ENCODE measurements around the gene LRRC8D. TPM values are rescaled to one million over a fixed set of nuclear protein-coding genes. Genes with fewer than 3 reads are reported as not detected.

LRRC8D gene
- total RNA-seq, 4 donors from 2014 or later, result 4.7 to 8.5 (median 6.5) TPM

- Histone ChIP-seq H3K27ac (peak overlapping the region in 1 of 4 donors; percentile 5), H3K9me3 (no peaks in the 10 kb centered on the region), H3K27me3 (no peaks in the 10 kb centered on the region), H3K4me3 (no peak overlapping the region), H3K4me1 (peaks cover 5 to 17% (median 11%) of the 10 kb centered on the region in 3 donors), H3K36me3 (no peaks in the 10 kb centered on the region)
- WGBS, 2 donors (ENCODE audit: low coverage in 1 of 2), result 42 to 90% methylated on average over 1 of the region's 1 CpG
- TF ChIP-seq EP300 (IDR thresholded peaks at IDR 0.05), result no peak
- no peak for TF ChIP-seq POLR2AphosphoS5 (IDR thresholded peaks at IDR 0.05)
- TF ChIP-seq, protein P1, sequence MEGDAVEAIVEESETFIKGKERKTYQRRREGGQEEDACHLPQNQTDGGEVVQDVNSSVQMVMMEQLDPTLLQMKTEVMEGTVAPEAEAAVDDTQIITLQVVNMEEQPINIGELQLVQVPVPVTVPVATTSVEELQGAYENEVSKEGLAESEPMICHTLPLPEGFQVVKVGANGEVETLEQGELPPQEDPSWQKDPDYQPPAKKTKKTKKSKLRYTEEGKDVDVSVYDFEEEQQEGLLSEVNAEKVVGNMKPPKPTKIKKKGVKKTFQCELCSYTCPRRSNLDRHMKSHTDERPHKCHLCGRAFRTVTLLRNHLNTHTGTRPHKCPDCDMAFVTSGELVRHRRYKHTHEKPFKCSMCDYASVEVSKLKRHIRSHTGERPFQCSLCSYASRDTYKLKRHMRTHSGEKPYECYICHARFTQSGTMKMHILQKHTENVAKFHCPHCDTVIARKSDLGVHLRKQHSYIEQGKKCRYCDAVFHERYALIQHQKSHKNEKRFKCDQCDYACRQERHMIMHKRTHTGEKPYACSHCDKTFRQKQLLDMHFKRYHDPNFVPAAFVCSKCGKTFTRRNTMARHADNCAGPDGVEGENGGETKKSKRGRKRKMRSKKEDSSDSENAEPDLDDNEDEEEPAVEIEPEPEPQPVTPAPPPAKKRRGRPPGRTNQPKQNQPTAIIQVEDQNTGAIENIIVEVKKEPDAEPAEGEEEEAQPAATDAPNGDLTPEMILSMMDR (IDR thresholded peaks at IDR 0.05), result no peak
- no peak for TF ChIP-seq POLR2A (IDR thresholded peaks at IDR 0.05)
- ATAC-seq, result no peak
These were observed 82.7 kb downstream of the LRRC8D start for GRCh38 chr1:89903550-89903949.

- H3K4me1 ChIP-seq, result peaks cover 5 to 17% (median 11%) of the 10 kb centered on the region in 3 donors
- TF ChIP-seq POLR2A (IDR thresholded peaks at IDR 0.05) (no peak), POLR2AphosphoS5 (IDR thresholded peaks at IDR 0.05) (no peak), EP300 (IDR thresholded peaks at IDR 0.05) (no peak)
- TF ChIP-seq, protein P1 (IDR thresholded peaks at IDR 0.05), result no peak
- H3K27ac ChIP-seq, result peak overlapping the region in 1 of 4 donors; percentile 5
- 73 to 78% methylated on average over 6 of the region's 6 CpGs for WGBS, 2 donors (ENCODE audit: low coverage in 1 of 2)
- H3K4me3 ChIP-seq, result no peak overlapping the region
- no peaks in the 10 kb centered on the region for H3K36me3 ChIP-seq
- ATAC-seq, result no peak
- no peaks in the 10 kb centered on the region for H3K27me3 ChIP-seq
- H3K9me3 ChIP-seq, result no peaks in the 10 kb centered on the region
These were observed 83.6 kb downstream of the LRRC8D start for GRCh38 chr1:89904219-89904980.

DNA sequence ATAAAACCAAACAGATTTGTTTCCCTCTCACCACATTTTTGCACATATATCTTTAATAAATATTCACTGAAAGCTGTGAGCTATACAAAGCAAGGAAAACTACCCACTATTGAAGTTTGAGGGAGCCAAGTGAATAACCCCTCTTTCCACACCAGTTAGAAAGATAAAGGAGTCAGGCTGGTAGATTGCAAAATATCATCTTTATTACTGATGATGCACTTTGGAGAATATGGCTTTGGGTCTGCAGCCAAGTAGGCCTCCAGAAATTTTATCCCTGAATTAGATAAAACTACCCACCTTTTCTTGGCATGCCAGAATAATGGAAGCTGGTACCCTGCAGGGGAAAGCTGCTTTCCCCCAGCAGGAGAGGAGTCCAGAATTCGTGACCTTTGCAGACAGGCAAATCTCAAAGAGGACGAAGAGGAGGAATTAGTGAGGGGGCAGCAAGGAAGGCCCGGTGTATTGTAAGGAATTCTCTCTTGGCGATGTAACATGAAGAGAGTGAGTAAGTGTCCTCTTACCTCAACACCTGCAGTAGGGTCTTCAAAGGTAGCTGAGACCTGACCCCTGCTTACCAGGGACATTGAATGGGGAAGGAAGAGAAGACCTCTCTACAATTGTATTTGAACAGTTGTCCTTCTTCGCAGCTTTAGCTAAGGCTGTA lies 84.7 kb downstream of the LRRC8D start:
- peaks cover 5 to 17% (median 11%) of the 10 kb centered on the region in 3 donors for H3K4me1 ChIP-seq
- no peaks in the 10 kb centered on the region for H3K9me3 ChIP-seq
- 90 to 95% methylated on average over 5 of the region's 5 CpGs for WGBS, 2 donors (ENCODE audit: low coverage in 1 of 2)
- TF ChIP-seq POLR2A (IDR thresholded peaks at IDR 0.05) (no peak), POLR2AphosphoS5 (IDR thresholded peaks at IDR 0.05) (no peak), EP300 (IDR thresholded peaks at IDR 0.05) (no peak)
- TF ChIP-seq, protein P1 (IDR thresholded peaks at IDR 0.05), result no peak
- H3K27me3 ChIP-seq, result no peaks in the 10 kb centered on the region
- H3K27ac ChIP-seq, result no peak overlapping the region
- H3K36me3 ChIP-seq, result no peaks in the 10 kb centered on the region
- ATAC-seq, result no peak
- H3K4me3 ChIP-seq, result no peak overlapping the region

DNA sequence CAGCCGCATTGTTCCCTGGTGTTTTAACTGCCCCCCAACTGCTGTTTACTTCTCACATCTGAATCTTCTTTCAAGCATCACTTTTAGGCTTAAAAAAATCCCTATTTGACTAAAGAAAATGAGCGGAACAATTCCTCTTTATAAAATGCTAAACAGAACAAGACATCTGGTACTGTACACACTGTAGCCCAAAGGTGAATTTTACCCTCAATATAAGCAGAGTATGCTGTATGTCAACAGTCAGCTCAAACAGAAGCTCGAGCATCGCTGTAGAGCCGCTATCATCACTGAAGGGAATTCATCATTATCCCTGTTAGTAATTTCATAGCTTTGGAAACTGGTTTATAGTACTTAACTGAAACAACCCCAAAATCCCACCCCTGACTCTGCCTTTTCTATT lies 85.3 kb downstream of the LRRC8D start:
- no peaks in the 10 kb centered on the region for H3K9me3 ChIP-seq
- TF ChIP-seq EP300 (IDR thresholded peaks at IDR 0.05) (no peak), POLR2A (IDR thresholded peaks at IDR 0.05) (no peak), POLR2AphosphoS5 (IDR thresholded peaks at IDR 0.05) (no peak)
- H3K27ac ChIP-seq, result peak overlapping the region in 3 of 4 donors; percentile 1 to 33 (median 12)
- H3K27me3 ChIP-seq, result no peaks in the 10 kb centered on the region
- H3K36me3 ChIP-seq, result no peaks in the 10 kb centered on the region
- WGBS, 2 donors (ENCODE audit: low coverage in 1 of 2), result 78 to 95% methylated on average over 4 of the region's 5 CpGs
- H3K4me3 ChIP-seq, result no peak overlapping the region
- ATAC-seq, result no peak
- peaks cover 5 to 20% (median 11%) of the 10 kb centered on the region in 3 donors for H3K4me1 ChIP-seq

DNA sequence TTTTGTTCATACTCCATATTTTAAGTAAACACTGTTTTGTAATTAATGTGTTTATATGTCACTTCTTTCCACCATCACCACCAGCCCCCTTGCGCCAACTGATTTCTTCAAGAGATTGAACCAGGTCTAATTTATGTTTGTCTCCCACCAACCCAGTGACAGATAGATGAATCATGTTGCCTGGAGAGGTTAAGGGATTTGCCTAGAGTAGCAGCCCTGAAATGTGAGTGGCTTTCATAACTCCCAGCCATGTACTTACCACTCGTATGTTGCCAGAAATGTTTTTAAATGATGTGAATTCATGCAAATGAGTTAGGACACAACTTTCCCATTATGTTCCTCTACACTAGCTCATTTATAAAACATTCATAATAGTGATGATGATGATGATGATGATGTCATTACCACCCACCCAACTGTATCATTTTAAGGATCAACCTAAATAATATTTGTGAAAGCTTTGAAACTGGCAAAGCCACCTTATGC lies 86.9 kb downstream of the LRRC8D start:
- Histone ChIP-seq H3K27me3 (no peaks in the 10 kb centered on the region), H3K4me3 (no peak overlapping the region), H3K27ac (no peak overlapping the region), H3K9me3 (no peaks in the 10 kb centered on the region), H3K4me1 (peaks cover 5 to 20% (median 11%) of the 10 kb centered on the region in 3 donors), H3K36me3 (no peaks in the 10 kb centered on the region)
- no peak for ATAC-seq
- TF ChIP-seq, protein P1 (IDR thresholded peaks at IDR 0.05), result no peak
- TF ChIP-seq POLR2AphosphoS5 (IDR thresholded peaks at IDR 0.05) (no peak), POLR2A (IDR thresholded peaks at IDR 0.05) (no peak), EP300 (IDR thresholded peaks at IDR 0.05) (no peak)
- 71 to 95% methylated on average over 1 to 2 of the region's 2 CpGs for WGBS, 2 donors (ENCODE audit: low coverage in 1 of 2)
